ENCODE results near the gene DOHH.

GRCh38 chr19:3450796-3451411, 49.6 kb downstream of the DOHH start:
- TF ChIP-seq CTCF (IDR thresholded peaks at IDR 0.05): no peak
- no peak for TF ChIP-seq POLR2AphosphoS5 (IDR thresholded peaks at IDR 0.05; ENCODE audit: low read depth, low read length)
- TF ChIP-seq SIN3A (IDR thresholded peaks at IDR 0.05; ENCODE audit: borderline replicate concordance, insufficient read depth, low read depth, low read length): no peak
- TF ChIP-seq TCF7L2 (IDR thresholded peaks at IDR 0.05; ENCODE audit: low read depth, low read length): no peak
- no peak for TF ChIP-seq REST (IDR thresholded peaks at IDR 0.05; ENCODE audit: insufficient read depth in 1 of 2, low read depth in 2 of 2, low read length in 1 of 2)

Measured in Panc1 (cell line).